NCI-H82 treated with DMSO at 0.1 percent for 48 hours (cell line): ENCODE data around the gene SYT2.
A peak's percentile ranks its signal among the peaks of the same experiment; 100 is the strongest.

Experiments
- DNase-seq: peaks from one replicate; lab custom pipeline; 2025; ENCODE audit not compliant: unreplicated experiment; lab: John Stamatoyannopoulos, UW

SYT2 gene

GRCh38 chr1:202680586-202681352, 29.5 kb downstream of the SYT2 start:
- DNase-seq, result no peak

- no peak for DNase-seq
These were observed 30.7 kb downstream of the SYT2 start for GRCh38 chr1:202679406-202680177.

GRCh38 chr1:202677433-202677832, 32.8 kb downstream of the SYT2 start:
- DNase-seq, result no peak

GRCh38 chr1:202673531-202673930, 36.7 kb downstream of the SYT2 start:
- no peak for DNase-seq

- DNase-seq, result no peak
These were observed 38.9 kb downstream of the SYT2 start for GRCh38 chr1:202671399-202671798.

- no peak for DNase-seq
These were observed 44.8 kb downstream of the SYT2 start for GRCh38 chr1:202665417-202665816.

- DNase-seq, result no peak
These were observed 46.2 kb downstream of the SYT2 start for GRCh38 chr1:202664083-202664482.

GRCh38 chr1:202663131-202663530, 47.1 kb downstream of the SYT2 start:
- no peak for DNase-seq

- DNase-seq, result peak; percentile 59
These were observed 48.2 kb downstream of the SYT2 start for GRCh38 chr1:202662081-202662480.

- DNase-seq, result no peak
These were observed 49.0 kb downstream of the SYT2 start for GRCh38 chr1:202661136-202661845.

GRCh38 chr1:202659974-202660373, 50.3 kb downstream of the SYT2 start:
- DNase-seq, result no peak

- DNase-seq, result no peak
These were observed 50.7 kb downstream of the SYT2 start for GRCh38 chr1:202659541-202659940.

- DNase-seq, result peak; percentile 86
These were observed 51.5 kb downstream of the SYT2 start for GRCh38 chr1:202658769-202659168.

GRCh38 chr1:202658251-202658759, 51.9 kb downstream of the SYT2 start:
- peak; percentile 8 for DNase-seq

GRCh38 chr1:202656951-202657646, 53.2 kb downstream of the SYT2 start:
- no peak for DNase-seq

- no peak for DNase-seq
These were observed 54.2 kb downstream of the SYT2 start for GRCh38 chr1:202656057-202656456.

GRCh38 chr1:202654079-202654478, 56.2 kb downstream of the SYT2 start:
- DNase-seq, result no peak

- no peak for DNase-seq
These were observed 60.5 kb downstream of the SYT2 start for GRCh38 chr1:202649553-202650392.

GRCh38 chr1:202648605-202649226, 61.5 kb downstream of the SYT2 start:
- DNase-seq, result no peak

- no peak for DNase-seq
These were observed 65.2 kb downstream of the SYT2 start for GRCh38 chr1:202645097-202645476.
